Duodenal mucosa (tissue), 2 donors: ENCODE data around the gene NPR1.
"Not testable (repeated sequence)": the region's sequence is repeated elsewhere in the genome, so short reads cannot be mapped to it uniquely, and the experiment has no call there.

Experiments
- H3K27ac ChIP-seq: one replicate; pipeline ENCODE4 v1.7.0; 2013; ENCODE audit warnings: low read depth, low read length
- H3K27me3 ChIP-seq, 2 donors: one replicate each; pipeline ENCODE4 v1.7.0; 2013; ENCODE audit warnings: low read length in 2 of 2, control low read depth in 1 of 2; ENCODE audit not compliant: insufficient read depth in 2 of 2, control insufficient read depth in 1 of 2
- H3K36me3 ChIP-seq, 2 donors: one replicate each; pipeline ENCODE4 v1.7.0; 2013; ENCODE audit warnings: low read length in 2 of 2, control low read depth in 1 of 2; ENCODE audit not compliant: insufficient read depth in 2 of 2, control insufficient read depth in 1 of 2
- H3K4me1 ChIP-seq, 2 donors: one replicate each; pipeline ENCODE4 v1.7.0; 2013; ENCODE audit warnings: low read length in 2 of 2, control low read depth in 1 of 2; ENCODE audit not compliant: insufficient read depth in 2 of 2, control insufficient read depth in 1 of 2
- H3K4me3 ChIP-seq, 2 donors: one replicate each; pipeline ENCODE4 v1.7.0; 2013; ENCODE audit warnings: low read length in 2 of 2, low read depth in 1 of 2
- H3K9ac ChIP-seq, 2 donors: one replicate each; pipeline ENCODE4 v1.7.0; 2013; ENCODE audit warnings: low read length in 2 of 2, low read depth in 1 of 2
- H3K9me3 ChIP-seq, 2 donors: one replicate each; pipeline ENCODE4 v1.7.0; 2013; ENCODE audit warnings: low read length in 2 of 2, control low read depth in 1 of 2; ENCODE audit not compliant: control insufficient read depth in 1 of 2

Gene NPR1

GRCh38 chr1:153638261-153638660, 40.2 kb upstream of the NPR1 start:
- H3K36me3 ChIP-seq, result peaks cover 54 to 70% of the 10 kb centered on the region in 2 donors
- no peaks in the 10 kb centered on the region for H3K27me3 ChIP-seq
- no peaks in the 10 kb centered on the region for H3K9me3 ChIP-seq
- H3K4me1 ChIP-seq, result peaks cover 28 to 33% of the 10 kb centered on the region in 2 donors
- no peak overlapping the region for H3K27ac ChIP-seq
- no peak overlapping the region for H3K4me3 ChIP-seq
- H3K9ac ChIP-seq, result no peak overlapping the region

DNA sequence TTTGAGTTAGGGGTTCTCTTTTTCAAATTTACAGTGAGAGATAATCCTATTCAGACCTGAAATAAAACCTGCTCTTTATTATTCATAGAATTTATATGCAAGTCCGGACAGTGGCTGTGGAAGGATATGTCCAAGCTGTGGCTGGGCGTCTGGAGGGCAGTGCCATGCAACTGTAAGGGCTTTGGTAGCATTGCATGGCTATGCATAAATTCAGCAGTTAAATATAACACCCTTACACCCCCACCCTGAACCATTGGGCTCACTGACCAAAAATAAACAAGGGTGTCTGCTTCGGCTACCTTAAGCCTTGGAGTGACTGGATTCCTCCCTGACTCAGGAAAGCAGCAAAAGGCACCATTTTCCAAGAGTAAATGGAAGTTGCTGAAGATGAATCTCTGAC, 39.2 kb upstream of the NPR1 start:
- peaks cover 24 to 36% of the 10 kb centered on the region in 2 donors for H3K4me1 ChIP-seq
- H3K36me3 ChIP-seq, result peaks cover 63 to 80% of the 10 kb centered on the region in 2 donors
- H3K4me3 ChIP-seq, result no peak overlapping the region
- H3K27me3 ChIP-seq, result no peaks in the 10 kb centered on the region
- no peak overlapping the region for H3K27ac ChIP-seq
- H3K9ac ChIP-seq, result no peak overlapping the region
- no peaks in the 10 kb centered on the region for H3K9me3 ChIP-seq

GRCh38 chr1:153640213-153640612, 38.3 kb upstream of the NPR1 start:
- Histone ChIP-seq H3K36me3 (peaks cover 68 to 89% of the 10 kb centered on the region in 2 donors), H3K4me1 (peaks cover 21 to 36% of the 10 kb centered on the region in 2 donors)
- not testable (repeated sequence) for H3K9me3 ChIP-seq, H3K9ac ChIP-seq, H3K27me3 ChIP-seq, H3K4me3 ChIP-seq, H3K27ac ChIP-seq

DNA sequence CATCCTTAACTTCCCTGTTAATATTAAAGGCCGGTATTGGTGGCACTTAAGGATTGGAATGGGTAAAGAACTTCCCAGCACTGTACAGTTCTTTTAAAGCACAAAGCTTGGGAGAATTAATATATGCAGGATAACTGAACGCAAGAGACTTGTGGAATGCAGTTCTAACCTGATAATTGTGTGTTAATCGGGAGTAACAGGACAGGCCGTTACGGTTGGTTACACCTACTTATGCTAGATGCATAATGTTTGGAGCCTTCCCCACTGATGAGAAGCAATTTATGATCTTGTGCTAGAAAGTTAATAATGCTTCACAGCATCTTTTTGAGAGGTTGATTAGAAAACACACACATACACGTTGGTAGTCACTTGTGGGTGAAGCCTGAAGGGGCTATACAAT, 37.6 kb upstream of the NPR1 start:
- peaks cover 75 to 96% of the 10 kb centered on the region in 2 donors for H3K36me3 ChIP-seq

DNA sequence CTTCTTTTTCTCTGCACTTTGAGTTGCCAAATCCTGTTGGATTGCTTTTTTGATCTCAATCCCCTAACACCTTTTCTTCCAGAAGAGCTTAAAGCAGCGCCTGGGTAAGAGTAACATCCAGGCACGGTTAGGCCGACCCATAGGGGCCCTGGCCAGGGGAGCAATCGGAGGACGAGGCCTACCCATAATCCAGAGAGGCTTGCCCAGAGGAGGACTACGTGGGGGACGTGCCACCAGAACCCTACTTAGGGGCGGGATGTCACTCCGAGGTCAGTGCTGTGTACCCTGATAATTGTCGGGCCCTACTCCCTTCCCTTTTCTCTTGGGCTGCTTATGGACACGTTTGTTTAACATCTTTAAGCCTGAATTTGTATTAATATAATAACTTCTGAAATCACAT, 36.3 kb upstream of the NPR1 start:
- no peak overlapping the region for H3K27ac ChIP-seq
- H3K9me3 ChIP-seq, result no peaks in the 10 kb centered on the region
- no peaks in the 10 kb centered on the region for H3K27me3 ChIP-seq
- no peak overlapping the region for H3K9ac ChIP-seq
- no peak overlapping the region for H3K4me3 ChIP-seq
- H3K36me3 ChIP-seq, result peaks cover 69 to 94% of the 10 kb centered on the region in 2 donors
- H3K4me1 ChIP-seq, result peaks cover 6 to 27% of the 10 kb centered on the region in 2 donors

More for the DNA sequence above, 37.6 kb upstream of the NPR1 start:
- Histone ChIP-seq H3K4me3 (no peak overlapping the region), H3K27ac (no peak overlapping the region), H3K9ac (no peak overlapping the region), H3K27me3 (no peaks in the 10 kb centered on the region), H3K9me3 (no peaks in the 10 kb centered on the region), H3K4me1 (peaks cover 15 to 36% of the 10 kb centered on the region in 2 donors)

DNA sequence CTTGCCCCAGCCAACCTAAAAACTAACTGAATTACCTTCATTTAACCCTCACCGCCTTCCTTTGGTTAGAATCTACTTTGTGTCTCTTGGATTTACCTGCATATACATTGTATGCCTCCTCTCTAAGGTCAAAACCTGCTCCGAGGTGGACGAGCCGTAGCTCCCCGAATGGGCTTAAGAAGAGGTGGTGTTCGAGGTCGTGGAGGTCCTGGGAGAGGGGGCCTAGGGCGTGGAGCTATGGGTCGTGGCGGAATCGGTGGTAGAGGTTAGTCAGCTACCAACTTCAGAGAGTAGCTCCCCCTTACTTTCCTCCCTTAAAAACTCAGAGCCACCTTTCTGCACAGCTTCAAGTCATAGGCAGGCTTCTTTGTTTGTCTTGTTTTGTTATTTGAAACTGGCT, 35.4 kb upstream of the NPR1 start:
- Histone ChIP-seq H3K9ac (no peak overlapping the region), H3K4me3 (no peak overlapping the region), H3K36me3 (peaks cover 64 to 84% of the 10 kb centered on the region in 2 donors), H3K4me1 (peaks cover 1 to 19% of the 10 kb centered on the region in 2 donors), H3K9me3 (no peaks in the 10 kb centered on the region), H3K27ac (no peak overlapping the region), H3K27me3 (no peaks in the 10 kb centered on the region)

DNA sequence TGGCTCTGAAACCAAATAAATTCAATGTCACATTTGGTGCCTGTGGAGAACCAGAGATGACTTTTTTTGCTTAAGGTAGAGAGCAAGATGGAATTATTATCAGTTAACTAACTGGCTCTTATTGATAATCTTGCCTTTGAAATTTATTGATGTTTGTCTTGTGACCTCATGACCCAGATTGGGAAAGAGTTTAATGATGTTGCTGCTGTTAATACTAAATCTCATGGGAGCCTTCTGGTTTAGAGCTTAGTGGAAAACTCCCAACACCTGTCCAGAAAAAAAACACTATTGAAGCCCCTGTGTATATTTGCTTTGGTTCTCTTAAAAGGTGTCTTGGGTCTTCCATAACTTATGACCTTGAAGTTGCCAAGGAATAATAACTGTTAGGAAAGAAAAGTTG, 34.7 kb upstream of the NPR1 start:
- Histone ChIP-seq H3K27me3 (no peaks in the 10 kb centered on the region), H3K9ac (no peak overlapping the region), H3K27ac (no peak overlapping the region), H3K36me3 (peaks cover 58 to 77% of the 10 kb centered on the region in 2 donors), H3K4me1 (peaks cover 0 to 15% of the 10 kb centered on the region in 2 donors), H3K9me3 (no peaks in the 10 kb centered on the region), H3K4me3 (no peak overlapping the region)

DNA sequence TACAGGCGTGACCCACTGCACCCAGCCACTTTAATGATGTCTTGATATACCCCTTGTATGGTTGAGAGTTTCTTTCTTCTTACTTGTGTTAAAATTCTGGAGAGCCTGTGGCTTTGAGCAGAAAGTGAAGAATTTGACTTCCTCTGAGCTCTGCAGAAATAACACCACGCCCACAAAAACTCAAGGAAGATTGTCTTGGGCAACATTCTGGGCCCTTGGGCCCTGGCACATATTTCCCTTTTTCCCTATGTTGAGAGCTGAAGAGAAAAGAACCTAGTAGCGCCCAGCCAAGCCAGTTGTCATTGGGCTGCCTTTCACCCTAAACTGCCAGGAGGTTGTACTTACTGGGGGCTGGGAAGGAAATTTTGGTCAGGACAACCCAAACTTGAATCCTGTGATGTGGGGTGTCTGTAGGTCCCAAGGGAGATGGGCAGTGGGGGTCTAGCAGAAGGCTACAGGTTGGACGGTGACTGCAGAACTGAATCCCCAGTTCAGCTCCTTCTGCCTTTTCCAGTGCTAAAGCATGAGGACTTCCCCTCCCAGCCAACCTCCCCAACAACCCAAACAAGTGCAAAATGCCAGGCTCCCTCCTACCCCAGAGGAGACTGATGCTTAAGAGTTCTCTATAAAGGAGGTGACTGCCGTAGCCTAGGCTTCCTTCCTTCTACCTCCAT, 31.7 kb upstream of the NPR1 start:
- Histone ChIP-seq H3K27me3 (no peaks in the 10 kb centered on the region), H3K27ac (no peak overlapping the region), H3K36me3 (peaks cover 39 to 49% of the 10 kb centered on the region in 2 donors)

DNA sequence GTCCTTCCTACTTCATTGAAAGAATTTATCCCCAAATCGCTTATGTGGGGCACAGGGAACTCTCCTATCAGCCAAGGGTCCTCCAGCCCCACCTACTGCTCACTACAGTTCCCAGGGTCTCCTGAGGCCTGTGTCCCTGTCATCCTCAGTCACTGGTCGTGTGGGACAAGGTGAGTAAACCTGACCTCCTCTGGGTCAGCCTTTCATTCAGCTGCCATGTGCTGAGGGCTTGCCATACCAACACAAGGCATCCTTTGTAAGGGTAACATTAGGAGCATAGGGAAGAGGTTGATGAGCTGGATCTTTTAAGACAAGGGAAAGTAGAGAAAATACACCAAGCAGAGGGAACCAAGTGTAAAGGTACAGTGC, 31.2 kb upstream of the NPR1 start:
- H3K4me1 ChIP-seq, result peaks cover 0 to 15% of the 10 kb centered on the region in 2 donors
- no peaks in the 10 kb centered on the region for H3K27me3 ChIP-seq
- no peaks in the 10 kb centered on the region for H3K9me3 ChIP-seq
- no peak overlapping the region for H3K9ac ChIP-seq
- H3K27ac ChIP-seq, result no peak overlapping the region
- peaks cover 33 to 44% of the 10 kb centered on the region in 2 donors for H3K36me3 ChIP-seq
- no peak overlapping the region for H3K4me3 ChIP-seq

More for the DNA sequence above, 31.7 kb upstream of the NPR1 start:
- Histone ChIP-seq H3K4me3 (no peak overlapping the region), H3K9ac (no peak overlapping the region), H3K4me1 (peaks cover 0 to 15% of the 10 kb centered on the region in 2 donors), H3K9me3 (no peaks in the 10 kb centered on the region)

GRCh38 chr1:153648000-153648643, 30.4 kb upstream of the NPR1 start:
- H3K9me3 ChIP-seq, result no peaks in the 10 kb centered on the region
- no peak overlapping the region for H3K4me3 ChIP-seq
- no peaks in the 10 kb centered on the region for H3K27me3 ChIP-seq
- peaks cover 3 to 15% of the 10 kb centered on the region in 2 donors for H3K4me1 ChIP-seq
- H3K27ac ChIP-seq, result no peak overlapping the region
- H3K9ac ChIP-seq, result no peak overlapping the region
- H3K36me3 ChIP-seq, result peaks cover 25 to 36% of the 10 kb centered on the region in 2 donors
